GM12872 (cell line): ENCODE results near the gene POFUT1.

ENCODE experiments used
- TF ChIP-seq, protein P1 (sequence below): IDR thresholded peaks from 3 replicates; pipeline ENCODE4 v1.5.1; 2011; ENCODE audit warnings: low read depth, mild to moderate bottlenecking, low read length, moderate library complexity; ENCODE audit not compliant: insufficient read depth

POFUT1 gene

GRCh38 chr20:32206760-32207625 is 687 bp upstream of the POFUT1 start:
- TF ChIP-seq, protein P1, sequence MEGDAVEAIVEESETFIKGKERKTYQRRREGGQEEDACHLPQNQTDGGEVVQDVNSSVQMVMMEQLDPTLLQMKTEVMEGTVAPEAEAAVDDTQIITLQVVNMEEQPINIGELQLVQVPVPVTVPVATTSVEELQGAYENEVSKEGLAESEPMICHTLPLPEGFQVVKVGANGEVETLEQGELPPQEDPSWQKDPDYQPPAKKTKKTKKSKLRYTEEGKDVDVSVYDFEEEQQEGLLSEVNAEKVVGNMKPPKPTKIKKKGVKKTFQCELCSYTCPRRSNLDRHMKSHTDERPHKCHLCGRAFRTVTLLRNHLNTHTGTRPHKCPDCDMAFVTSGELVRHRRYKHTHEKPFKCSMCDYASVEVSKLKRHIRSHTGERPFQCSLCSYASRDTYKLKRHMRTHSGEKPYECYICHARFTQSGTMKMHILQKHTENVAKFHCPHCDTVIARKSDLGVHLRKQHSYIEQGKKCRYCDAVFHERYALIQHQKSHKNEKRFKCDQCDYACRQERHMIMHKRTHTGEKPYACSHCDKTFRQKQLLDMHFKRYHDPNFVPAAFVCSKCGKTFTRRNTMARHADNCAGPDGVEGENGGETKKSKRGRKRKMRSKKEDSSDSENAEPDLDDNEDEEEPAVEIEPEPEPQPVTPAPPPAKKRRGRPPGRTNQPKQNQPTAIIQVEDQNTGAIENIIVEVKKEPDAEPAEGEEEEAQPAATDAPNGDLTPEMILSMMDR = no peak

DNA sequence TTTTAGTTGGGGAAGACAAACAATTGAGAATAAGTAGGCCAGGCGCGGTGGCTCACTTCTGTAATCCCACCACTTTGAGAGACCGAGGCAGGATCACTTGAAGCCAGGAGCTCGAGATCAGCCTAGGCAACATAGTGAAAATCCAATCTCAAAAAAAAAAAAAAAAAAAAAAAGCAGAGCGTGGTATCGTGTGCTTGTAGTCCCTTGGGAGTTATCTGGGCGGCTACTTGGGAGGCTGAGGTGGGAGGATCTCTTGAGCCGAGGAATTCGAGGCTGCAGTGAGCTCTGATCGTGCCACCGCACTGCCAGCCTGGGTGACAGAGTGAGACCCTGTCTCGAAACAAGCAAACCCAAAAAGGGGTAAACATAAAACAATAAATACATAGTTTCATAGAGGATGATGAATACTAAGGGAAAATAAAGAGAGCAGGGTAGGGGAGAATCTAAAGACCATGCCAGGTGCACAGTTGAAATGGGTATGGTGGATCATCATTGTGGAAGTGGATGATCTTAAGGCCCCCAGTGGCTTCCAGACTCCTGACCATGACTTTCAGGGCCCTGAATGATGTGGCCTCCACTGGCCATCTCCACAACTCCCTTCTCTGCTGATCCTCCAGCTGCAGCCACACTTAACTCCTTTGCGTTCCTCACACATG is 947 bp downstream of the POFUT1 start:
- TF ChIP-seq, protein P1 = no peak

DNA sequence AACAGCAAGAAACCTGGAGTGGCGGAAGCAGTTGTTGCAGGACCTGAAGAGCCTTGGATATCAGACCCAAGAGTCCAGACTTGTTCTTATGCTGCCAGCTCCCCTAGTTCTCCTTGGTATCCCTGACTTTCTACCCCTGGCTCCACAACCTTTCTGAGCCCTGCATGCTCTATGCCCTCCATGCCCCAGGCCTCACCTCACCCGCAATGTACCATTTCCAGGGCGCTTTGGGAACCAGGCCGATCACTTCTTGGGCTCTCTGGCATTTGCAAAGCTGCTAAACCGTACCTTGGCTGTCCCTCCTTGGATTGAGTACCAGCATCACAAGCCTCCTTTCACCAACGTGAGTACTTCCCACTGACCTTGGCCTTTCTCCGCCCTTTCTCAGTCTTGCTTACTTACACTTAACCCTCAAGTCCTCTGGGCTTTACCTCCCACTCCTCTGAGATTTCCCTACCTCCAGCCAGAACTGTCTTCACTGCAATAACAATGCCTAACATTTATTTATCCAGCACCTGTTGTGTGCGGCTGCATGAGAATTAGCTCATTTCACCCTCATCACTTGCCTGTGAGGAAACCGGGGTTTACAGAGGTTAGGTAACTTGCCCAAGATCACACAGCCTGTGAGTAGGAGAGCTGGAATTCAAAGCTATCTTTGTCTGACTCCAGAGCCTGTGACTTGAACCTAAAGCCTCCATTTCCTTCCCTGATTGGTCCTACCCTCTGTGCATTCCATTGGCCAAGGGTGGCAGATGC is 2.3 kb downstream of the POFUT1 start:
- TF ChIP-seq, protein P1 = no peak

DNA sequence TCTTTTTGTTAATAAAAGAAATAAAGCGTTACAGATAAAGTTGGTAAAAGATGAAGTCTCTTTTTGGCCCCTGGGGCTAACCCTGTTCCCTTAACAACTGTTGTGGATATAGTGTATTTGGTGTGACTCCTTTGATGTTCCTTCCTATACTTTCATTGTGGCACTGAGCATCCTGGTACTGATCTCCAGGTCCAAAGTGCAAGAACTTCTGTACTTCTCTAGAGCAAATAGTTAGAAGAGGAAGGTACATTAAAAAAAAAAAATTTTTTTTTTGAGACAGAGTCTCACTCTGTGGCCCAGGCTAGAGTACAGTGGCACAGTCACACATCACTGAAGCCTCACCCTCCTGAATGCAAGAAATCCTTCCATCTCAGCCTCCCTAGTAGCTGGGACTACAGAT is 6.2 kb downstream of the POFUT1 start:
- TF ChIP-seq, protein P1 = no peak

DNA sequence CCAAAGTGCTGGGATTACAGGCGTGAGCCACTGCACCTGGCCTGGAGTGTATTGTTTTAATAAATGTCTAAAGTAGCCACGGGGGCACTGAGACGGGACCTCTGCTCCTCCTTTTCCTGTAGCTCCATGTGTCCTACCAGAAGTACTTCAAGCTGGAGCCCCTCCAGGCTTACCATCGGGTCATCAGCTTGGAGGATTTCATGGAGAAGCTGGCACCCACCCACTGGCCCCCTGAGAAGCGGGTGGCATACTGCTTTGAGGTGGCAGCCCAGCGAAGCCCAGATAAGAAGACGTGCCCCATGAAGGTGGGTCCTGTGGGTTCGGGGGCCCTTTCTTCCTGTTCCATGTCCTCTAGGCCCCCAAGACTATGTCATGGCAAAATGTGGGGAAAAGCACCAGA is 7.5 kb downstream of the POFUT1 start:
- TF ChIP-seq, protein P1 = no peak

GRCh38 chr20:32215729-32216128 is 8.0 kb downstream of the POFUT1 start:
- TF ChIP-seq, protein P1 = no peak
